Stomach (tissue), 9 donors: ENCODE data around the gene CFAP299. TPM values are rescaled to one million over a fixed set of nuclear protein-coding genes. Genes with fewer than 3 reads are reported as not detected.
"Not testable (repeated sequence)": the region's sequence is repeated elsewhere in the genome, so short reads cannot be mapped to it uniquely, and the experiment has no call there.

Source experiments
- DNase-seq, 2 donors: peaks; one replicate each; pipeline versions ENCODE4 v3.0.0 to v3.0.0-alpha.2; 2013 to 2019
- H3K27ac ChIP-seq, 5 donors: fragments of 200-600 bp in 4 of 5; sonication (generic) in 4 of 5; one replicate each; pipeline ENCODE4 v1.5.1; 2013 to 2019; ENCODE audit warnings: mild to moderate bottlenecking in 1 of 5, moderate library complexity in 1 of 5
- H3K27me3 ChIP-seq, 3 donors: fragments of 200-600 bp; sonication (generic); one replicate each; pipeline ENCODE4 v1.5.1; 2017 to 2019; ENCODE audit warnings: mixed run types in 1 of 3
- H3K36me3 ChIP-seq, 4 donors: fragments of 200-600 bp; sonication (generic); 1 replicate in 3 of 4; 2 replicates in 1 of 4; pipeline ENCODE4 v1.5.1; 2016 to 2019
- H3K4me1 ChIP-seq, 4 donors: fragments of 200-600 bp; sonication (generic); one replicate each; pipeline ENCODE4 v1.5.1; 2016 to 2019
- H3K4me3 ChIP-seq, 4 donors: fragments of 200-600 bp; sonication (generic) in 3 of 4; one replicate each; pipeline ENCODE4 v1.5.1; 2016 to 2019; ENCODE audit warnings: mild to moderate bottlenecking in 1 of 4
- H3K9me3 ChIP-seq, 4 donors: fragments of 200-600 bp; sonication (generic); one replicate each; pipeline ENCODE4 v1.5.1; 2016 to 2019
- CTCF ChIP-seq, 7 experiments: fragments of 450-650 bp in 4 of 7; fragments of 200-600 bp in 3 of 7; sonication (generic) in 3 of 7; IDR thresholded peaks; one replicate each; pipeline ENCODE4 v1.5.1; 2016 to 2019; ENCODE audit warnings: antibody characterized with exemption in 7 of 7, control low read depth in 2 of 7, mild to moderate bottlenecking in 1 of 7
- EP300 ChIP-seq: sonication (generic); formaldehyde crosslinking; IDR thresholded peaks from one replicate; pipeline ENCODE4 v1.6.1; 2017; ENCODE audit warnings: antibody characterized with exemption
- POLR2A ChIP-seq, 4 donors: fragments of 450-650 bp; IDR thresholded peaks; one replicate each; pipeline ENCODE4 v1.6.1; 2016; ENCODE audit warnings: antibody characterized with exemption in 4 of 4, control low read depth in 2 of 4, mild to moderate bottlenecking in 1 of 4, moderate library complexity in 1 of 4
- POLR2AphosphoS5 ChIP-seq, 3 donors: sonication (generic); formaldehyde crosslinking; IDR thresholded peaks; one replicate each; pipeline ENCODE4 v1.6.1; 2016; ENCODE audit warnings: antibody characterized with exemption in 3 of 3
- WGBS, 5 donors: extraction: QIAGEN DNeasy Blood & Tissue Kit in 3 of 5; methylation state at CpG; one replicate each; pipeline versions ENCODE4 v1.1.5 to v1.1.7; 2013 to 2018; 5-methylcytosine and 5-hydroxymethylcytosine counted together
- intact Hi-C: fragments of 100-400 bp; cut with DNase I; formaldehyde crosslinking; loops from one replicate; pipeline ENCODE4 v1.15.1; 2023; ENCODE audit warnings: low total_unique reads
- polyA plus RNA-seq, 3 donors: library from polyadenylated mRNA; stranded (reverse); fragments of 200-250 nt; gene quantifications; one replicate each; pipeline ENCODE4 v1.2.3, GENCODE V29; 2013
- total RNA-seq, 5 donors: library from RNA; depleted of rRNA; stranded (reverse); fragments of >200 nt; gene quantifications; one replicate each; pipeline versions ENCODE4 v1.1.0 to v1.2.3, GENCODE V29; 2014 to 2016
- donor health status: healthy with polysubstance abuse.
- donor health status: Bipolar disorder and iron deficiency.
- donor health status: healthy.

The CFAP299 gene
- total and polyA plus RNA-seq, 8 donors: 0.73 TPM; not detected in 7

GRCh38 chr4:80788798-80789197 lies 453.3 kb downstream of the CFAP299 start:
- TF ChIP-seq POLR2A (IDR thresholded peaks at IDR 0.05) (no peak), EP300 (no peak), POLR2AphosphoS5 (IDR thresholded peaks at IDR 0.05) (no peak), CTCF (IDR thresholded peaks at IDR 0.05) (no peak)
- no peaks in the 10 kb centered on the region for H3K4me1 ChIP-seq
- no peak overlapping the region for H3K4me3 ChIP-seq
- no peak overlapping the region for H3K27ac ChIP-seq
- no peaks in the 10 kb centered on the region for H3K36me3 ChIP-seq
- H3K9me3 ChIP-seq: peaks cover 0 to 3% (median 0%) of the 10 kb centered on the region in 4 donors
- intact Hi-C loops: no loop called here
- peak in 1 of 2 donors; percentile 28 for DNase-seq
- 63 to 73% (median 66%) methylated on average over 1 of the region's 1 CpG for WGBS, 5 donors
- no peaks in the 10 kb centered on the region for H3K27me3 ChIP-seq

- TF ChIP-seq EP300 (no peak), POLR2A (IDR thresholded peaks at IDR 0.05) (no peak), POLR2AphosphoS5 (IDR thresholded peaks at IDR 0.05) (no peak), CTCF (IDR thresholded peaks at IDR 0.05) (no peak)
- WGBS, 5 donors: 79 to 96% (median 90%) methylated on average over 3 of the region's 3 CpGs
- peaks cover 0 to 3% (median 0%) of the 10 kb centered on the region in 4 donors for H3K9me3 ChIP-seq
Observed at GRCh38 chr4:80790152-80790551, 454.6 kb downstream of the CFAP299 start.

GRCh38 chr4:80793660-80794059 lies 458.1 kb downstream of the CFAP299 start:
- H3K27me3 ChIP-seq, intact Hi-C loops, H3K27ac ChIP-seq, H3K4me1 ChIP-seq, H3K36me3 ChIP-seq, H3K4me3 ChIP-seq, DNase-seq: not testable (repeated sequence)
- 74 to 96% (median 79%) methylated on average over 1 of the region's 1 CpG for WGBS, 5 donors
- H3K9me3 ChIP-seq: peaks cover 0 to 27% (median 23%) of the 10 kb centered on the region in 4 donors

More at GRCh38 chr4:80790152-80790551, 454.6 kb downstream of the CFAP299 start:
- intact Hi-C loops: no loop called here
- Histone ChIP-seq H3K27me3 (no peaks in the 10 kb centered on the region), H3K4me1 (no peaks in the 10 kb centered on the region), H3K27ac (no peak overlapping the region), H3K36me3 (no peaks in the 10 kb centered on the region), H3K4me3 (no peak overlapping the region)
- DNase-seq: no peak

GRCh38 chr4:80798082-80798481 lies 462.6 kb downstream of the CFAP299 start:
- intact Hi-C loops: no loop called here
- Histone ChIP-seq H3K36me3 (no peaks in the 10 kb centered on the region), H3K4me3 (no peak overlapping the region), H3K27me3 (no peaks in the 10 kb centered on the region), H3K27ac (no peak overlapping the region), H3K9me3 (peaks cover 0 to 26% (median 22%) of the 10 kb centered on the region in 4 donors), H3K4me1 (no peaks in the 10 kb centered on the region)
- WGBS, 5 donors: 40 to 100% (median 93%) methylated on average over 1 of the region's 1 CpG
- DNase-seq: no peak
- no peak for TF ChIP-seq EP300
- TF ChIP-seq POLR2AphosphoS5 (IDR thresholded peaks at IDR 0.05): no peak
- TF ChIP-seq POLR2A (IDR thresholded peaks at IDR 0.05): no peak

- H3K4me3 ChIP-seq, intact Hi-C loops, H3K4me1 ChIP-seq, DNase-seq, H3K27ac ChIP-seq, H3K27me3 ChIP-seq, H3K36me3 ChIP-seq: not testable (repeated sequence)
- H3K9me3 ChIP-seq: peaks cover 0 to 26% (median 22%) of the 10 kb centered on the region in 4 donors
- WGBS, 5 donors: 82 to 100% (median 95%) methylated on average over 1 of the region's 1 CpG
Observed at GRCh38 chr4:80800719-80801118, 465.2 kb downstream of the CFAP299 start.

- DNase-seq: no peak
- Histone ChIP-seq H3K27ac (no peak overlapping the region), H3K4me1 (no peaks in the 10 kb centered on the region), H3K36me3 (no peaks in the 10 kb centered on the region), H3K4me3 (no peak overlapping the region), H3K27me3 (no peaks in the 10 kb centered on the region), H3K9me3 (peaks cover 0 to 4% (median under 1%) of the 10 kb centered on the region in 4 donors)
- TF ChIP-seq CTCF (IDR thresholded peaks at IDR 0.05) (no peak), POLR2AphosphoS5 (IDR thresholded peaks at IDR 0.05) (no peak), EP300 (no peak), POLR2A (IDR thresholded peaks at IDR 0.05) (no peak)
- WGBS, 5 donors: 45 to 70% (median 65%) methylated on average over 1 of the region's 1 CpG
- intact Hi-C loops: no loop called here
Observed at GRCh38 chr4:80803337-80803736, 467.8 kb downstream of the CFAP299 start.
